Stimulated activated naive CD8-positive, alpha-beta T cell treated with anti-CD3 and anti-CD28 coated beads, Interleukin-15, Interleukin-2, amounts not matched to agents 100 U/mL and 50 U/mL, for 24 hours (primary cell): ENCODE data around the gene FAM117A.
A peak's percentile ranks its signal among the peaks of the same experiment; 100 is the strongest.
"Not testable (repeated sequence)": the region's sequence is repeated elsewhere in the genome, so short reads cannot be mapped to it uniquely, and the experiment has no call there.

Experiments
- ATAC-seq: fragments of 150-1000 bp; cut with Tn5 transposase; one replicate; pipeline ENCODE4 v1.10.0; 2021
- DNase-seq: peaks from one replicate; pipeline ENCODE4 v3.0.0; 2021

FAM117A gene

GRCh38 chr17:49762151-49762941 is 1.6 kb downstream of the FAM117A start:
- DNase-seq: no peak
- no peak for ATAC-seq

GRCh38 chr17:49760932-49761558 is 2.9 kb downstream of the FAM117A start:
- ATAC-seq (no peak), DNase-seq (no peak)

GRCh38 chr17:49760296-49760695 is 3.6 kb downstream of the FAM117A start:
- ATAC-seq: no peak

GRCh38 chr17:49759203-49759602 is 4.7 kb downstream of the FAM117A start:
- DNase-seq: no peak

More at GRCh38 chr17:49760296-49760695, 3.6 kb downstream of the FAM117A start:
- DNase-seq: no peak

GRCh38 chr17:49758464-49759010 is 5.4 kb downstream of the FAM117A start:
- ATAC-seq, DNase-seq: not testable (repeated sequence)

More at GRCh38 chr17:49759203-49759602, 4.7 kb downstream of the FAM117A start:
- no peak for ATAC-seq

GRCh38 chr17:49757151-49757777 is 6.7 kb downstream of the FAM117A start:
- ATAC-seq (no peak), DNase-seq (no peak)

GRCh38 chr17:49756323-49757150 is 7.4 kb downstream of the FAM117A start:
- DNase-seq (no peak), ATAC-seq (no peak)

GRCh38 chr17:49755663-49756283 is 8.2 kb downstream of the FAM117A start:
- DNase-seq: no peak
- ATAC-seq: no peak

- ATAC-seq (no peak), DNase-seq (no peak)
Measured at GRCh38 chr17:49753959-49754391, 10.0 kb downstream of the FAM117A start.

GRCh38 chr17:49752508-49752907 is 11.4 kb downstream of the FAM117A start:
- no peak for ATAC-seq
- DNase-seq: no peak

GRCh38 chr17:49749730-49750129 is 14.2 kb downstream of the FAM117A start:
- ATAC-seq: no peak
- no peak for DNase-seq

- DNase-seq (peak; percentile 57), ATAC-seq (peak; percentile 91)
Measured at GRCh38 chr17:49748791-49749190, 15.1 kb downstream of the FAM117A start.

- no peak for ATAC-seq
- DNase-seq: no peak
Measured at GRCh38 chr17:49748223-49748622, 15.7 kb downstream of the FAM117A start.

- ATAC-seq (no peak), DNase-seq (no peak)
Measured at GRCh38 chr17:49747632-49748031, 16.3 kb downstream of the FAM117A start.

GRCh38 chr17:49746791-49747490 is 17.0 kb downstream of the FAM117A start:
- DNase-seq (peak; percentile 22), ATAC-seq (peak; percentile 26)

- ATAC-seq: no peak
- no peak for DNase-seq
Measured at GRCh38 chr17:49745175-49746139, 18.5 kb downstream of the FAM117A start.

GRCh38 chr17:49742166-49742638 is 21.7 kb downstream of the FAM117A start:
- no peak for DNase-seq

GRCh38 chr17:49741692-49742076 is 22.2 kb downstream of the FAM117A start:
- no peak for DNase-seq
- ATAC-seq: no peak

More at GRCh38 chr17:49742166-49742638, 21.7 kb downstream of the FAM117A start:
- no peak for ATAC-seq

GRCh38 chr17:49741009-49741691 is 22.8 kb downstream of the FAM117A start:
- no peak for DNase-seq
- no peak for ATAC-seq
